HEK293T (cell line): ENCODE measurements around the gene ASPRV1.

Experiments
- BHLHE40 ChIP-seq: fragments of 450-650 bp; IDR thresholded peaks from 2 replicates; pipeline ENCODE4 v1.6.1; 2016; ENCODE audit warnings: mild to moderate bottlenecking, moderate library complexity, borderline replicate concordance
- CTBP1 ChIP-seq: fragments of 450-650 bp; IDR thresholded peaks from 2 replicates; pipeline ENCODE4 v1.6.1; 2016; ENCODE audit warnings: borderline replicate concordance
- ELF4 ChIP-seq: fragments of 450-650 bp; IDR thresholded peaks from 2 replicates; pipeline ENCODE4 v1.6.1; 2017; ENCODE audit warnings: antibody characterized with exemption
- FOXA1 ChIP-seq: fragments of 450-650 bp; IDR thresholded peaks from 2 replicates; pipeline ENCODE4 v1.6.1; 2016; ENCODE audit warnings: mild to moderate bottlenecking
- FOXK2 ChIP-seq: fragments of 450-650 bp; IDR thresholded peaks from 2 replicates; pipeline ENCODE4 v1.6.1; 2016; ENCODE audit warnings: mild to moderate bottlenecking
- FOXM1 ChIP-seq: fragments of 450-650 bp; IDR thresholded peaks from 2 replicates; pipeline ENCODE4 v1.6.1; 2017; ENCODE audit warnings: mild to moderate bottlenecking, borderline replicate concordance
- HDGF ChIP-seq: fragments of 450-650 bp; IDR thresholded peaks from 2 replicates; pipeline ENCODE4 v1.6.1; 2017; ENCODE audit warnings: antibody characterized with exemption, borderline replicate concordance
- LEF1 ChIP-seq: fragments of 450-650 bp; IDR thresholded peaks from 2 replicates; pipeline ENCODE4 v1.6.1; 2017; ENCODE audit warnings: mild to moderate bottlenecking, borderline replicate concordance
- SP1 ChIP-seq: fragments of 450-650 bp; IDR thresholded peaks from 2 replicates; pipeline ENCODE4 v1.6.1; 2017
- SUZ12 ChIP-seq: fragments of 450-650 bp; IDR thresholded peaks from 2 replicates; pipeline ENCODE4 v1.6.1; 2016; ENCODE audit warnings: mild to moderate bottlenecking
- TARDBP ChIP-seq: fragments of 450-650 bp; IDR thresholded peaks from 2 replicates; pipeline ENCODE4 v1.6.1; 2016
- TF ChIP-seq, protein P1 (sequence below): fragments of 450-650 bp; IDR thresholded peaks from 2 replicates; pipeline ENCODE4 v1.6.1; 2016

DNA sequence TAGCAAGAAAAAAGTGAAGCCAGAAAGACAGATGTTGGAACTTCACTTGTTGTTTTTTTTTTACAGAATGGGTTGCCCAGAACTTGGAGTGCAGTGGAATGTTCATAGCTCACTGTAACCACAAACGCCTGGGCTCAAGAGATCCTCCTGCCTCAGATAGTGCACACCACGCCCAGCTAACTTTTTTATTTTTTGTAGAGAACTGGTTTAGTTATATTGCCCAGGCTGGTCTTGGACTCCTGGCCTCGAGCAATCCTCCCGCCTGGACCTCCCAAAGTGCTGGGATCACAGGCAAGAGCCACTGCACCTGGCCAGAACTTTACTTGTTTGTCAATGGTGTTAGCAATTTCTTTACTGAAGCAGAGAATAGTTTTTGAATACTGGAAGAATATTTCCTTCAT, 11.9 kb upstream of the ASPRV1 start:
- TF ChIP-seq, protein P1, sequence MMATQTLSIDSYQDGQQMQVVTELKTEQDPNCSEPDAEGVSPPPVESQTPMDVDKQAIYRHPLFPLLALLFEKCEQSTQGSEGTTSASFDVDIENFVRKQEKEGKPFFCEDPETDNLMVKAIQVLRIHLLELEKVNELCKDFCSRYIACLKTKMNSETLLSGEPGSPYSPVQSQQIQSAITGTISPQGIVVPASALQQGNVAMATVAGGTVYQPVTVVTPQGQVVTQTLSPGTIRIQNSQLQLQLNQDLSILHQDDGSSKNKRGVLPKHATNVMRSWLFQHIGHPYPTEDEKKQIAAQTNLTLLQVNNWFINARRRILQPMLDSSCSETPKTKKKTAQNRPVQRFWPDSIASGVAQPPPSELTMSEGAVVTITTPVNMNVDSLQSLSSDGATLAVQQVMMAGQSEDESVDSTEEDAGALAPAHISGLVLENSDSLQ = no peak
- TF ChIP-seq FOXK2 (no peak), TARDBP (no peak), BHLHE40 (no peak), LEF1 (no peak), FOXM1 (no peak), HDGF (no peak), CTBP1 (no peak), SUZ12 (no peak), ELF4 (no peak), FOXA1 (no peak), SP1 (no peak)
